SK-N-SH treated with all-trans-retinoic acid at 6 μM for 48 hours (cell line): Measurements from ENCODE around the gene RBFOX1.

Source experiments
- ATAC-seq: fragments of 200-7000 bp; cut with Tn5 transposase; 3 replicates; pipeline ENCODE4 v1.9.1; 2020; ENCODE audit warnings: mild to moderate bottlenecking, moderate library complexity
- ARNTL ChIP-seq: fragments of 450-650 bp; formaldehyde crosslinking; IDR thresholded peaks from 2 replicates; pipeline ENCODE4 v1.5.0; 2020; ENCODE audit warnings: low read depth, mild to moderate bottlenecking, moderate library complexity, borderline replicate concordance
- BACH2 ChIP-seq: fragments of 250-450 bp; sonication (Bioruptor Pico); IDR thresholded peaks from 2 replicates; pipeline ENCODE4 v1.9.0; 2021; ENCODE audit warnings: mild to moderate bottlenecking, borderline replicate concordance
- CSDC2 ChIP-seq: fragments of 250-450 bp; sonication (Bioruptor Pico); IDR thresholded peaks from 2 replicates; pipeline ENCODE4 v1.5.0; 2020; ENCODE audit warnings: mild to moderate bottlenecking, moderate library complexity
- ESRRG ChIP-seq: fragments of 250-450 bp; sonication (Bioruptor Pico); IDR thresholded peaks from 2 replicates; pipeline ENCODE4 v1.6.1; 2021; ENCODE audit warnings: mild to moderate bottlenecking
- GLIS3 ChIP-seq: fragments of 250-450 bp; sonication (Bioruptor Pico); IDR thresholded peaks from 2 replicates; pipeline ENCODE4 v1.5.0; 2020; ENCODE audit warnings: mild to moderate bottlenecking, moderate library complexity
- ISL1 ChIP-seq: fragments of 250-450 bp; sonication (Bioruptor Pico); IDR thresholded peaks from 2 replicates; pipeline ENCODE4 v2.1.2; 2022; ENCODE audit warnings: mild to moderate bottlenecking, moderate library complexity
- OSR1 ChIP-seq: fragments of 250-450 bp; sonication (Bioruptor Pico); IDR thresholded peaks from 2 replicates; pipeline ENCODE4 v1.8.0; 2022; ENCODE audit warnings: moderate library complexity, mild to moderate bottlenecking, inconsistent platforms
- PPARA ChIP-seq: fragments of 250-450 bp; sonication (Bioruptor Pico); IDR thresholded peaks from 2 replicates; pipeline ENCODE4 v1.5.0; 2020; ENCODE audit warnings: mild to moderate bottlenecking, borderline replicate concordance
- RARB ChIP-seq: fragments of 250-450 bp; sonication (Bioruptor Pico); IDR thresholded peaks from 2 replicates; pipeline ENCODE4 v1.8.0; 2021; ENCODE audit warnings: mild to moderate bottlenecking, moderate library complexity
- SNAI2 ChIP-seq: fragments of 250-450 bp; sonication (Bioruptor Pico); IDR thresholded peaks from 2 replicates; pipeline ENCODE4 v1.5.0; 2020; ENCODE audit warnings: mild to moderate bottlenecking, moderate library complexity
- TCF4 ChIP-seq: fragments of 250-450 bp; sonication (Bioruptor Pico); IDR thresholded peaks from 2 replicates; pipeline ENCODE4 v1.8.0; 2021; ENCODE audit warnings: mild to moderate bottlenecking, moderate library complexity, borderline replicate concordance
- ZC3H10 ChIP-seq: fragments of 250-450 bp; sonication (Bioruptor Pico); IDR thresholded peaks from 2 replicates; pipeline ENCODE4 v1.5.1; 2021; ENCODE audit warnings: mild to moderate bottlenecking, moderate library complexity
- ZFP3 ChIP-seq: fragments of 250-450 bp; sonication (Bioruptor Pico); IDR thresholded peaks from 2 replicates; pipeline ENCODE4 v1.5.0; 2020; ENCODE audit warnings: mild to moderate bottlenecking, moderate library complexity
- ZFP30 ChIP-seq: fragments of 450-650 bp; formaldehyde crosslinking; IDR thresholded peaks from 2 replicates; pipeline ENCODE4 v1.5.0; 2022; ENCODE audit warnings: mild to moderate bottlenecking, moderate library complexity
- ZNF565 ChIP-seq: fragments of 450-650 bp; formaldehyde crosslinking; conservative IDR thresholded peaks from 2 replicates; pipeline ENCODE4 v1.5.0; 2020; ENCODE audit warnings: low read depth, mild to moderate bottlenecking, moderate library complexity
- ZNF70 ChIP-seq: fragments of 450-650 bp; formaldehyde crosslinking; IDR thresholded peaks from 2 replicates; pipeline ENCODE4 v1.5.0; 2020; ENCODE audit warnings: mild to moderate bottlenecking, moderate library complexity
- ZNF8 ChIP-seq: fragments of 450-650 bp; formaldehyde crosslinking; IDR thresholded peaks from 2 replicates; pipeline ENCODE4 v1.5.0; 2020; ENCODE audit warnings: mild to moderate bottlenecking, moderate library complexity
- TF ChIP-seq, protein P1 (sequence below): fragments of 250-450 bp; sonication (Bioruptor Pico); IDR thresholded peaks from 2 replicates; pipeline ENCODE4 v1.5.1; 2020; ENCODE audit warnings: low read depth, mild to moderate bottlenecking, moderate library complexity
- TF ChIP-seq, protein P2 (sequence below): fragments of 250-450 bp; sonication (Bioruptor Pico); IDR thresholded peaks from 2 replicates; pipeline ENCODE4 v1.8.0; 2021; ENCODE audit warnings: low read depth, mild to moderate bottlenecking, moderate library complexity, borderline replicate concordance
- TF ChIP-seq, protein P3 (sequence below): fragments of 250-450 bp; sonication (Bioruptor Pico); IDR thresholded peaks from 2 replicates; pipeline ENCODE4 v1.5.1; 2021; ENCODE audit warnings: mild to moderate bottlenecking, moderate library complexity
- TF ChIP-seq, protein P4 (sequence below): fragments of 250-450 bp; sonication (Bioruptor Pico); IDR thresholded peaks from 2 replicates; pipeline ENCODE4 v1.8.0; 2020; ENCODE audit warnings: mild to moderate bottlenecking, moderate library complexity, borderline replicate concordance
- TF ChIP-seq, protein P5 (sequence below): fragments of 250-450 bp; sonication (Bioruptor Pico); IDR thresholded peaks from 2 replicates; pipeline ENCODE4 v1.5.0; 2020; ENCODE audit warnings: mild to moderate bottlenecking, moderate library complexity

The RBFOX1 gene

DNA sequence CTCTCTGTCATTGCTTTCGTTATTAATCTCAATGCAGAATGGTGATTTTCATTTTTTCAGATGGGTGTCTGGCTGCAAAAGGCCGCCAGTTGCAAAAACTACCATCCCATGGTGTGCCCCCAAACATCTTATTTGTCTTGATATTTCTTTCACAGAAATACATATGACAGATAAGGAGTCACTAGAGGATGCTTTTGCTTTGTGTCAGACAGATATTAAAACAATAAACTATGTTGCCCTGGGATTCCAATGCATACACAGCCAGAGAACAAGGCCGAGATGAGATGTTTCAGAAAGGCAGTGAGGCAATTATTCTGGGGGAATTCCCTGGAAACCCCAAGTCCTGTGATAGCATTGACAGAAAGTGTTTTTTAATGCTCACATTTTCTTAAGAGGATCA lies 307.7 kb downstream of the RBFOX1 start:
- ATAC-seq = no peak
- TF ChIP-seq ISL1 (CRISPR knock-in tag) = no peak
- TF ChIP-seq RARB (CRISPR knock-in tag) = no peak
- TF ChIP-seq, protein P1, sequence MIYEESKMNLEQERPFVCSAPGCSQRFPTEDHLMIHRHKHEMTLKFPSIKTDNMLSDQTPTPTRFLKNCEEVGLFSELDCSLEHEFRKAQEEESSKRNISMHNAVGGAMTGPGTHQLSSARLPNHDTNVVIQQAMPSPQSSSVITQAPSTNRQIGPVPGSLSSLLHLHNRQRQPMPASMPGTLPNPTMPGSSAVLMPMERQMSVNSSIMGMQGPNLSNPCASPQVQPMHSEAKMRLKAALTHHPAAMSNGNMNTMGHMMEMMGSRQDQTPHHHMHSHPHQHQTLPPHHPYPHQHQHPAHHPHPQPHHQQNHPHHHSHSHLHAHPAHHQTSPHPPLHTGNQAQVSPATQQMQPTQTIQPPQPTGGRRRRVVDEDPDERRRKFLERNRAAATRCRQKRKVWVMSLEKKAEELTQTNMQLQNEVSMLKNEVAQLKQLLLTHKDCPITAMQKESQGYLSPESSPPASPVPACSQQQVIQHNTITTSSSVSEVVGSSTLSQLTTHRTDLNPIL (CRISPR knock-in tag) = no peak
- TF ChIP-seq TCF4 = no peak
- no peak for TF ChIP-seq BACH2 (CRISPR knock-in tag)
- TF ChIP-seq GLIS3 (CRISPR knock-in tag) = no peak
- no peak for TF ChIP-seq PPARA (CRISPR knock-in tag)

DNA sequence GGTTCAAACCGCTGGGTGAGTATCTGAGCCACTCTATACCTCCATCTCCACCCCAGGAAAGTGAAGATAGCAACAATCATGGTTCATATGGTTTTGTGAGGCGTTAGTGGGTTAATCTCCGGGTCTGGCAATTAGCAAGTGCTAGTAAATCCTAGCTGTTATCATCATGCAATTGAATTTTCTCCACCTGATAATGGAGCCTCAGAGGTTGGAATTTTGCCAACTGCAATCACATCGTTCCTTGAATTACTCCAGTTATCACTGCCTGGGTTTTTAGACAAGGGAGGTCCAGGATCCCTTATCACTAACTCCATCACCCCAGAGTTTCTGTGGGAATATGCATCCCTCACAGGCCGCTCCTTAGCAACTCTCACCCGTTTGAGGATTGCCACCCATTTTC lies 311.5 kb downstream of the RBFOX1 start:
- TF ChIP-seq ZNF70 (CRISPR knock-in tag) = no peak
- no peak for TF ChIP-seq ZFP3 (CRISPR knock-in tag)
- no peak for TF ChIP-seq TCF4
- TF ChIP-seq ESRRG (CRISPR knock-in tag) = no peak
- TF ChIP-seq ZC3H10 (CRISPR knock-in tag) = no peak
- no peak for TF ChIP-seq OSR1 (CRISPR knock-in tag)
- TF ChIP-seq, protein P2, sequence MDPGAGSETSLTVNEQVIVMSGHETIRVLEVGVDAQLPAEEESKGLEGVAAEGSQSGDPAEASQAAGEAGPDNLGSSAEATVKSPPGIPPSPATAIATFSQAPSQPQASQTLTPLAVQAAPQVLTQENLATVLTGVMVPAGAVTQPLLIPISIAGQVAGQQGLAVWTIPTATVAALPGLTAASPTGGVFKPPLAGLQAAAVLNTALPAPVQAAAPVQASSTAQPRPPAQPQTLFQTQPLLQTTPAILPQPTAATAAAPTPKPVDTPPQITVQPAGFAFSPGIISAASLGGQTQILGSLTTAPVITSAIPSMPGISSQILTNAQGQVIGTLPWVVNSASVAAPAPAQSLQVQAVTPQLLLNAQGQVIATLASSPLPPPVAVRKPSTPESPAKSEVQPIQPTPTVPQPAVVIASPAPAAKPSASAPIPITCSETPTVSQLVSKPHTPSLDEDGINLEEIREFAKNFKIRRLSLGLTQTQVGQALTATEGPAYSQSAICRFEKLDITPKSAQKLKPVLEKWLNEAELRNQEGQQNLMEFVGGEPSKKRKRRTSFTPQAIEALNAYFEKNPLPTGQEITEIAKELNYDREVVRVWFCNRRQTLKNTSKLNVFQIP (CRISPR knock-in tag) = no peak
- TF ChIP-seq ARNTL = no peak
- TF ChIP-seq BACH2 (CRISPR knock-in tag) = no peak
- TF ChIP-seq ZNF565 (CRISPR knock-in tag) = no peak
- no peak for TF ChIP-seq RARB (CRISPR knock-in tag)
- no peak for TF ChIP-seq SNAI2 (CRISPR knock-in tag)
- no peak for TF ChIP-seq PPARA (CRISPR knock-in tag)
- TF ChIP-seq ZNF8 (CRISPR knock-in tag) = no peak
- no peak for TF ChIP-seq ISL1 (CRISPR knock-in tag)
- TF ChIP-seq, protein P3, sequence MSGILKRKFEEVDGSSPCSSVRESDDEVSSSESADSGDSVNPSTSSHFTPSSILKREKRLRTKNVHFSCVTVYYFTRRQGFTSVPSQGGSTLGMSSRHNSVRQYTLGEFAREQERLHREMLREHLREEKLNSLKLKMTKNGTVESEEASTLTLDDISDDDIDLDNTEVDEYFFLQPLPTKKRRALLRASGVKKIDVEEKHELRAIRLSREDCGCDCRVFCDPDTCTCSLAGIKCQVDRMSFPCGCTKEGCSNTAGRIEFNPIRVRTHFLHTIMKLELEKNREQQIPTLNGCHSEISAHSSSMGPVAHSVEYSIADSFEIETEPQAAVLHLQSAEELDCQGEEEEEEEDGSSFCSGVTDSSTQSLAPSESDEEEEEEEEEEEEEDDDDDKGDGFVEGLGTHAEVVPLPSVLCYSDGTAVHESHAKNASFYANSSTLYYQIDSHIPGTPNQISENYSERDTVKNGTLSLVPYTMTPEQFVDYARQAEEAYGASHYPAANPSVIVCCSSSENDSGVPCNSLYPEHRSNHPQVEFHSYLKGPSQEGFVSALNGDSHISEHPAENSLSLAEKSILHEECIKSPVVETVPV = no peak

DNA sequence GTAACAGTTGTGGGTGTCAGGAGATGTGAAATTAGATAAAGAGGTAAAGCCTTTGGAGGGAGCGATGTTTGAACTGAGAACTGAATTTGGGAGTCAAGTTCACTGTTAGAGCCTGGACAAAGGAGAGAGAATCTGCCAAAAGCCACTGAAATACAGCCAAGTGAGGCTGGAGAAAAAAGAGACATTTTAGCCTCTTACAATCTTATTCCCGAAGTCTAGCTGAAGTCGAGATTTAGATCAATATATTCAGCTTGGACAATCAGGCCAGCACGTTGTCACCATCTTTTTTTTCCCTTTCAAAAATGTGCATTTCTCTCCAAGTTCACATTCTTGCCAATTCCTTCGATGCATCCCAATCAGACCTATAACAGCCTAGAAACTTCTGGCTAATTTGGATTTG lies 312.2 kb downstream of the RBFOX1 start:
- no peak for ATAC-seq
- TF ChIP-seq ESRRG (CRISPR knock-in tag) (no peak), TCF4 (no peak), SNAI2 (CRISPR knock-in tag) (no peak), ZNF8 (CRISPR knock-in tag) (no peak), ZFP30 (CRISPR knock-in tag) (no peak), ARNTL (no peak), BACH2 (CRISPR knock-in tag) (no peak), CSDC2 (CRISPR knock-in tag) (no peak), ISL1 (CRISPR knock-in tag) (no peak), RARB (CRISPR knock-in tag) (no peak), ZNF70 (CRISPR knock-in tag) (no peak), GLIS3 (CRISPR knock-in tag) (no peak), PPARA (CRISPR knock-in tag) (no peak)
- TF ChIP-seq, protein P4, sequence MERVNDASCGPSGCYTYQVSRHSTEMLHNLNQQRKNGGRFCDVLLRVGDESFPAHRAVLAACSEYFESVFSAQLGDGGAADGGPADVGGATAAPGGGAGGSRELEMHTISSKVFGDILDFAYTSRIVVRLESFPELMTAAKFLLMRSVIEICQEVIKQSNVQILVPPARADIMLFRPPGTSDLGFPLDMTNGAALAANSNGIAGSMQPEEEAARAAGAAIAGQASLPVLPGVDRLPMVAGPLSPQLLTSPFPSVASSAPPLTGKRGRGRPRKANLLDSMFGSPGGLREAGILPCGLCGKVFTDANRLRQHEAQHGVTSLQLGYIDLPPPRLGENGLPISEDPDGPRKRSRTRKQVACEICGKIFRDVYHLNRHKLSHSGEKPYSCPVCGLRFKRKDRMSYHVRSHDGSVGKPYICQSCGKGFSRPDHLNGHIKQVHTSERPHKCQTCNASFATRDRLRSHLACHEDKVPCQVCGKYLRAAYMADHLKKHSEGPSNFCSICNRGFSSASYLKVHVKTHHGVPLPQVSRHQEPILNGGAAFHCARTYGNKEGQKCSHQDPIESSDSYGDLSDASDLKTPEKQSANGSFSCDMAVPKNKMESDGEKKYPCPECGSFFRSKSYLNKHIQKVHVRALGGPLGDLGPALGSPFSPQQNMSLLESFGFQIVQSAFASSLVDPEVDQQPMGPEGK = no peak
- TF ChIP-seq, protein P1 (CRISPR knock-in tag) = no peak
- TF ChIP-seq, protein P5, sequence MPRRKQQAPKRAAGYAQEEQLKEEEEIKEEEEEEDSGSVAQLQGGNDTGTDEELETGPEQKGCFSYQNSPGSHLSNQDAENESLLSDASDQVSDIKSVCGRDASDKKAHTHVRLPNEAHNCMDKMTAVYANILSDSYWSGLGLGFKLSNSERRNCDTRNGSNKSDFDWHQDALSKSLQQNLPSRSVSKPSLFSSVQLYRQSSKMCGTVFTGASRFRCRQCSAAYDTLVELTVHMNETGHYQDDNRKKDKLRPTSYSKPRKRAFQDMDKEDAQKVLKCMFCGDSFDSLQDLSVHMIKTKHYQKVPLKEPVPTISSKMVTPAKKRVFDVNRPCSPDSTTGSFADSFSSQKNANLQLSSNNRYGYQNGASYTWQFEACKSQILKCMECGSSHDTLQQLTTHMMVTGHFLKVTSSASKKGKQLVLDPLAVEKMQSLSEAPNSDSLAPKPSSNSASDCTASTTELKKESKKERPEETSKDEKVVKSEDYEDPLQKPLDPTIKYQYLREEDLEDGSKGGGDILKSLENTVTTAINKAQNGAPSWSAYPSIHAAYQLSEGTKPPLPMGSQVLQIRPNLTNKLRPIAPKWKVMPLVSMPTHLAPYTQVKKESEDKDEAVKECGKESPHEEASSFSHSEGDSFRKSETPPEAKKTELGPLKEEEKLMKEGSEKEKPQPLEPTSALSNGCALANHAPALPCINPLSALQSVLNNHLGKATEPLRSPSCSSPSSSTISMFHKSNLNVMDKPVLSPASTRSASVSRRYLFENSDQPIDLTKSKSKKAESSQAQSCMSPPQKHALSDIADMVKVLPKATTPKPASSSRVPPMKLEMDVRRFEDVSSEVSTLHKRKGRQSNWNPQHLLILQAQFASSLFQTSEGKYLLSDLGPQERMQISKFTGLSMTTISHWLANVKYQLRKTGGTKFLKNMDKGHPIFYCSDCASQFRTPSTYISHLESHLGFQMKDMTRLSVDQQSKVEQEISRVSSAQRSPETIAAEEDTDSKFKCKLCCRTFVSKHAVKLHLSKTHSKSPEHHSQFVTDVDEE (CRISPR knock-in tag) = no peak
- TF ChIP-seq, protein P3 = no peak

More for the DNA sequence above, 311.5 kb downstream of the RBFOX1 start:
- ATAC-seq = no peak
